Subcutaneous adipose tissue (tissue), 4 donors: Measurements from ENCODE around the gene LELP1. TPM values are rescaled to one million over a fixed set of nuclear protein-coding genes. Genes with fewer than 3 reads are reported as not detected.

ENCODE experiments used
- CTCF ChIP-seq: fragments of 450-650 bp; IDR thresholded peaks from one replicate; pipeline ENCODE4 v1.5.1; 2016; ENCODE audit warnings: low read depth, mild to moderate bottlenecking, control low read depth, antibody characterized with exemption, moderate library complexity
- total RNA-seq, 4 donors: library from RNA; depleted of rRNA; stranded (reverse); fragments of >200 nt; gene quantifications; one replicate each; pipeline ENCODE4 v1.1.0, GENCODE V29; 2016

Gene LELP1
- total RNA-seq, 4 donors from 2014 or later: not detected

GRCh38 chr1:153248176-153248879 is 45.1 kb downstream of the LELP1 start:
- TF ChIP-seq CTCF: no peak

GRCh38 chr1:153250166-153250565 is 46.9 kb downstream of the LELP1 start:
- TF ChIP-seq CTCF: no peak

GRCh38 chr1:153251087-153251486 is 47.9 kb downstream of the LELP1 start:
- TF ChIP-seq CTCF: no peak

- no peak for TF ChIP-seq CTCF
Observed at GRCh38 chr1:153251562-153251961, 48.3 kb downstream of the LELP1 start.

- TF ChIP-seq CTCF: no peak
Observed at GRCh38 chr1:153251988-153252387, 48.8 kb downstream of the LELP1 start.

- no peak for TF ChIP-seq CTCF
Observed at GRCh38 chr1:153253076-153253475, 49.8 kb downstream of the LELP1 start.

GRCh38 chr1:153253693-153254092 is 50.5 kb downstream of the LELP1 start:
- no peak for TF ChIP-seq CTCF

Other genes starting within 250 kb of the LELP1 start
- gene SPRR4, start 232.8 kb upstream of the LELP1 start, total RNA-seq: not detected
- not detected for gene SPRR1A, start 219.3 kb upstream of the LELP1 start, total RNA-seq
- not detected for gene SPRR3, start 201.7 kb upstream of the LELP1 start, total RNA-seq
- not detected for gene SPRR1B, start 172.2 kb upstream of the LELP1 start, total RNA-seq
- gene SPRR2D, start 162.3 kb upstream of the LELP1 start, total RNA-seq: not detected
- gene SPRR2A, start 145.9 kb upstream of the LELP1 start, total RNA-seq: not detected
- not detected for gene SPRR2B, start 131.8 kb upstream of the LELP1 start, total RNA-seq
- not detected for gene SPRR2E, start 108.9 kb upstream of the LELP1 start, total RNA-seq
- gene SPRR2F, start 89.9 kb upstream of the LELP1 start, total RNA-seq: not detected
- not detected for gene SPRR2G, start 52.5 kb upstream of the LELP1 start, total RNA-seq
- not detected for gene PRR9, start 14.2 kb downstream of the LELP1 start, total RNA-seq
- gene LORICRIN, start 56.3 kb downstream of the LELP1 start, total RNA-seq: not detected
- gene PGLYRP3, start 109.5 kb downstream of the LELP1 start, total RNA-seq: not detected
- gene PGLYRP4, start 145.4 kb downstream of the LELP1 start, total RNA-seq: not detected
- gene S100A9, start 154.4 kb downstream of the LELP1 start, total RNA-seq: 100 to 1,000 TPM; 139 to 382 (median 280) TPM
- 1 to 10 TPM in 2 of 4 donors, not detected in 2; 4.0 to 6.8 TPM for gene S100A12, start 172.2 kb downstream of the LELP1 start, total RNA-seq
- 100 to 1,000 TPM in 1 of 4 donors, 10 to 100 TPM in 3; 13.6 to 129 (median 20.6) TPM for gene S100A8, start 187.6 kb downstream of the LELP1 start, total RNA-seq
- gene S100A7A, start 213.1 kb downstream of the LELP1 start, total RNA-seq: not detected